Activated naive CD4-positive, alpha-beta T cell treated with anti-CD3 and anti-CD28 coated beads, Interleukin-2, amount 50 U/mL, for 16 hours (primary cell): Measurements from ENCODE around the gene PRKAR2A.

Source experiments
- DNase-seq: peaks from one replicate; pipeline ENCODE4 v3.0.0-alpha.2; 2020

The PRKAR2A gene

GRCh38 chr3:48847504-48848423 is at the start of gene PRKAR2A:
TSS of gene PRKAR2A (minus strand) at chr3:48847874. CDS start at chr3:48847596, 278 bp downstream.
- peak; percentile 82 for DNase-seq

GRCh38 chr3:48896936-48897335 is 49.3 kb upstream of the PRKAR2A start:
- no peak for DNase-seq

- DNase-seq, result no peak
Observed at GRCh38 chr3:48894516-48894915, 46.8 kb upstream of the PRKAR2A start.

- no peak for DNase-seq
Observed at GRCh38 chr3:48891606-48892005, 43.9 kb upstream of the PRKAR2A start.

- no peak for DNase-seq
Observed at GRCh38 chr3:48885753-48886152, 38.1 kb upstream of the PRKAR2A start.

- no peak for DNase-seq
Observed at GRCh38 chr3:48881652-48882114, 34.0 kb upstream of the PRKAR2A start.

GRCh38 chr3:48881006-48881405 is 33.3 kb upstream of the PRKAR2A start:
- DNase-seq, result no peak

GRCh38 chr3:48879994-48880377 is 32.3 kb upstream of the PRKAR2A start:
- no peak for DNase-seq

GRCh38 chr3:48879307-48879993 is 31.8 kb upstream of the PRKAR2A start:
- DNase-seq, result no peak

- no peak for DNase-seq
Observed at GRCh38 chr3:48877671-48878070, 30.0 kb upstream of the PRKAR2A start.

- DNase-seq, result no peak
Observed at GRCh38 chr3:48863122-48863521, 15.4 kb upstream of the PRKAR2A start.

GRCh38 chr3:48859206-48859605 is 11.5 kb upstream of the PRKAR2A start:
- no peak for DNase-seq

- DNase-seq, result no peak
Observed at GRCh38 chr3:48858709-48859108, 11.0 kb upstream of the PRKAR2A start.

GRCh38 chr3:48857641-48858040 is 10.0 kb upstream of the PRKAR2A start:
- no peak for DNase-seq

GRCh38 chr3:48856469-48856868 is 8.8 kb upstream of the PRKAR2A start:
- no peak for DNase-seq

- DNase-seq, result no peak
Observed at GRCh38 chr3:48855681-48856447, 8.2 kb upstream of the PRKAR2A start.

- no peak for DNase-seq
Observed at GRCh38 chr3:48852151-48852550, 4.5 kb upstream of the PRKAR2A start.

- DNase-seq, result no peak
Observed at GRCh38 chr3:48851407-48851806, 3.7 kb upstream of the PRKAR2A start.

GRCh38 chr3:48848816-48849515 is 1.3 kb upstream of the PRKAR2A start:
- no peak for DNase-seq

- DNase-seq, result peak; percentile 56
Observed at GRCh38 chr3:48847053-48847503, 596 bp downstream of the PRKAR2A start.

- no peak for DNase-seq
Observed at GRCh38 chr3:48845170-48845569, 2.5 kb downstream of the PRKAR2A start.

GRCh38 chr3:48837163-48837562 is 10.5 kb downstream of the PRKAR2A start:
- DNase-seq, result no peak
